ENCODE data around the gene B3GNT2. TPM values are rescaled to one million over a fixed set of nuclear protein-coding genes. Genes with fewer than 3 reads are reported as not detected.

The B3GNT2 gene
- total RNA-seq, 1 donor from 2014 or later: 23.8 TPM

DNA sequence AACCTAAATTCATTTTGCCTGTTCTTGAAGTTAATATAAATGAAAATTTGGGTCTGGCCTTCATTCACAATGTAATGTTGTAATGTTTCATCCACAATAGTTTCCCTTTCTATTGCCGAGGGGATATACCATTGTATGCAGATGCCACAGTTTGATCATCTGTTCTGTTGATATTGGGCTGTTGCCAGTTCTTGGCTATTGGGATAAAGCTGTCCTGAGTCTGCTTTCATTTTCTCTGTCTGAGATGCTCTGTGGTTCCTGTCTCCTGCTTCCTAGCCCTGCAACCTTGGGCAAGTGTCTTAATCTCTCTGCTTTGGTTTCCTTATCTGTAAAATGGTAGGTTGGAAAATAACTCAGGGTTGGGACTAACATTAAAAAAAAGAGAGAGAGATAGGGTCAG is 25.2 kb downstream of the B3GNT2 start:
- DNase-seq (ENCODE audit: low read depth) (peak; percentile 27), FAIRE-seq (no peak)
- H4K20me1 ChIP-seq (ENCODE audit: insufficient read depth, low read length): peaks cover 20% of the 10 kb centered on the region
- H3K79me2 ChIP-seq (ENCODE audit: insufficient read depth, low read length): peaks cover 38% of the 10 kb centered on the region
- no peak overlapping the region for H3K9ac ChIP-seq (ENCODE audit: low read length)
- no peak overlapping the region for H3K27ac ChIP-seq (ENCODE audit: low read depth, low read length)
- H3K27me3 ChIP-seq (ENCODE audit: insufficient read depth, low read length): no peaks in the 10 kb centered on the region
- TF ChIP-seq, protein P1, sequence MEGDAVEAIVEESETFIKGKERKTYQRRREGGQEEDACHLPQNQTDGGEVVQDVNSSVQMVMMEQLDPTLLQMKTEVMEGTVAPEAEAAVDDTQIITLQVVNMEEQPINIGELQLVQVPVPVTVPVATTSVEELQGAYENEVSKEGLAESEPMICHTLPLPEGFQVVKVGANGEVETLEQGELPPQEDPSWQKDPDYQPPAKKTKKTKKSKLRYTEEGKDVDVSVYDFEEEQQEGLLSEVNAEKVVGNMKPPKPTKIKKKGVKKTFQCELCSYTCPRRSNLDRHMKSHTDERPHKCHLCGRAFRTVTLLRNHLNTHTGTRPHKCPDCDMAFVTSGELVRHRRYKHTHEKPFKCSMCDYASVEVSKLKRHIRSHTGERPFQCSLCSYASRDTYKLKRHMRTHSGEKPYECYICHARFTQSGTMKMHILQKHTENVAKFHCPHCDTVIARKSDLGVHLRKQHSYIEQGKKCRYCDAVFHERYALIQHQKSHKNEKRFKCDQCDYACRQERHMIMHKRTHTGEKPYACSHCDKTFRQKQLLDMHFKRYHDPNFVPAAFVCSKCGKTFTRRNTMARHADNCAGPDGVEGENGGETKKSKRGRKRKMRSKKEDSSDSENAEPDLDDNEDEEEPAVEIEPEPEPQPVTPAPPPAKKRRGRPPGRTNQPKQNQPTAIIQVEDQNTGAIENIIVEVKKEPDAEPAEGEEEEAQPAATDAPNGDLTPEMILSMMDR (IDR thresholded peaks at IDR 0.05; ENCODE audit: insufficient read depth, low read depth, low read length): no peak
- TF ChIP-seq EZH2 (IDR thresholded peaks at IDR 0.05; ENCODE audit: insufficient read depth, low read length): no peak
- peaks cover 9% of the 10 kb centered on the region for H3K4me1 ChIP-seq (ENCODE audit: insufficient read depth, low read length)
- H3K4me3 Mint-ChIP-seq (ENCODE audit: unreplicated experiment): peak overlapping the region; percentile 5
- H3K27me3 Mint-ChIP-seq (ENCODE audit: low read depth, unreplicated experiment): no peaks in the 10 kb centered on the region
- H3K27ac Mint-ChIP-seq (ENCODE audit: unreplicated experiment): no peak overlapping the region
- no peak overlapping the region for H3K4me2 ChIP-seq (ENCODE audit: low read length)
- no peaks in the 10 kb centered on the region for H3K9me3 ChIP-seq (ENCODE audit: insufficient read depth, low read depth, low read length)
- no peaks in the 10 kb centered on the region for H3K36me3 ChIP-seq (ENCODE audit: insufficient read depth, low read length)
- peaks cover 8% of the 10 kb centered on the region for H3K9me3 Mint-ChIP-seq (ENCODE audit: unreplicated experiment)
- H3K4me1 Mint-ChIP-seq (ENCODE audit: low read depth, unreplicated experiment): peaks cover 35% of the 10 kb centered on the region
- H2AFZ ChIP-seq (ENCODE audit: low read depth, low read length): no peak overlapping the region
- H3K36me3 Mint-ChIP-seq (ENCODE audit: low read depth, unreplicated experiment): peaks cover 28% of the 10 kb centered on the region
- H3K4me3 ChIP-seq (ENCODE audit: insufficient read depth, low read depth, low read length): no peak overlapping the region

DNA sequence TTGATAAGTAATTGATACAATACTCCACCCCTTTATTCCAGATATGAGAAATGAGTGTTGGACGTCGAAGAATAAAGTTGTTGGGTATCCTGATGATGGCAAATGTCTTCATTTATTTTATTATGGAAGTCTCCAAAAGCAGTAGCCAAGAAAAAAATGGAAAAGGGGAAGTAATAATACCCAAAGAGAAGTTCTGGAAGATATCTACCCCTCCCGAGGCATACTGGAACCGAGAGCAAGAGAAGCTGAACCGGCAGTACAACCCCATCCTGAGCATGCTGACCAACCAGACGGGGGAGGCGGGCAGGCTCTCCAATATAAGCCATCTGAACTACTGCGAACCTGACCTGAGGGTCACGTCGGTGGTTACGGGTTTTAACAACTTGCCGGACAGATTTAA is 26.3 kb downstream of the B3GNT2 start:
- Mint-ChIP-seq H3K4me1 (ENCODE audit: low read depth, unreplicated experiment) (peaks cover 25% of the 10 kb centered on the region), H3K4me3 (ENCODE audit: unreplicated experiment) (no peak overlapping the region), H3K27ac (ENCODE audit: unreplicated experiment) (no peak overlapping the region), H3K27me3 (ENCODE audit: low read depth, unreplicated experiment) (no peaks in the 10 kb centered on the region), H3K9me3 (ENCODE audit: unreplicated experiment) (peaks cover 8% of the 10 kb centered on the region), H3K36me3 (ENCODE audit: low read depth, unreplicated experiment) (peaks cover 28% of the 10 kb centered on the region)
- Histone ChIP-seq H3K9ac (ENCODE audit: low read length) (no peak overlapping the region), H3K4me1 (ENCODE audit: insufficient read depth, low read length) (peaks cover 4% of the 10 kb centered on the region), H3K27me3 (ENCODE audit: insufficient read depth, low read length) (no peaks in the 10 kb centered on the region), H3K27ac (ENCODE audit: low read depth, low read length) (no peak overlapping the region), H2AFZ (ENCODE audit: low read depth, low read length) (no peak overlapping the region), H4K20me1 (ENCODE audit: insufficient read depth, low read length) (peaks cover 13% of the 10 kb centered on the region), H3K4me3 (ENCODE audit: insufficient read depth, low read depth, low read length) (no peak overlapping the region), H3K4me2 (ENCODE audit: low read length) (no peak overlapping the region), H3K79me2 (ENCODE audit: insufficient read depth, low read length) (peaks cover 35% of the 10 kb centered on the region), H3K36me3 (ENCODE audit: insufficient read depth, low read length) (no peaks in the 10 kb centered on the region), H3K9me3 (ENCODE audit: insufficient read depth, low read depth, low read length) (no peaks in the 10 kb centered on the region)
- no peak for FAIRE-seq
- TF ChIP-seq, protein P1 (IDR thresholded peaks at IDR 0.05; ENCODE audit: insufficient read depth, low read depth, low read length): no peak
- no peak for TF ChIP-seq EZH2 (IDR thresholded peaks at IDR 0.05; ENCODE audit: insufficient read depth, low read length)
- no peak for DNase-seq (ENCODE audit: low read depth)

DNA sequence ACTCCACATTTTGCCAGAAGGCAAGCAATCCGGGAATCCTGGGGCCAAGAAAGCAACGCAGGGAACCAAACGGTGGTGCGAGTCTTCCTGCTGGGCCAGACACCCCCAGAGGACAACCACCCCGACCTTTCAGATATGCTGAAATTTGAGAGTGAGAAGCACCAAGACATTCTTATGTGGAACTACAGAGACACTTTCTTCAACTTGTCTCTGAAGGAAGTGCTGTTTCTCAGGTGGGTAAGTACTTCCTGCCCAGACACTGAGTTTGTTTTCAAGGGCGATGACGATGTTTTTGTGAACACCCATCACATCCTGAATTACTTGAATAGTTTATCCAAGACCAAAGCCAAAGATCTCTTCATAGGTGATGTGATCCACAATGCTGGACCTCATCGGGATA is 26.8 kb downstream of the B3GNT2 start:
- Mint-ChIP-seq H3K4me3 (ENCODE audit: unreplicated experiment) (no peak overlapping the region), H3K4me1 (ENCODE audit: low read depth, unreplicated experiment) (peaks cover 20% of the 10 kb centered on the region), H3K36me3 (ENCODE audit: low read depth, unreplicated experiment) (peaks cover 31% of the 10 kb centered on the region), H3K27me3 (ENCODE audit: low read depth, unreplicated experiment) (no peaks in the 10 kb centered on the region), H3K27ac (ENCODE audit: unreplicated experiment) (no peak overlapping the region), H3K9me3 (ENCODE audit: unreplicated experiment) (peaks cover 8% of the 10 kb centered on the region)
- H3K4me1 ChIP-seq (ENCODE audit: insufficient read depth, low read length): no peaks in the 10 kb centered on the region
- H2AFZ ChIP-seq (ENCODE audit: low read depth, low read length): no peak overlapping the region
- no peak overlapping the region for H3K4me3 ChIP-seq (ENCODE audit: insufficient read depth, low read depth, low read length)
- H3K27me3 ChIP-seq (ENCODE audit: insufficient read depth, low read length): no peaks in the 10 kb centered on the region
- no peak overlapping the region for H3K4me2 ChIP-seq (ENCODE audit: low read length)
- peaks cover 10% of the 10 kb centered on the region for H4K20me1 ChIP-seq (ENCODE audit: insufficient read depth, low read length)
- peaks cover 30% of the 10 kb centered on the region for H3K79me2 ChIP-seq (ENCODE audit: insufficient read depth, low read length)
- DNase-seq (ENCODE audit: low read depth): no peak
- no peaks in the 10 kb centered on the region for H3K9me3 ChIP-seq (ENCODE audit: insufficient read depth, low read depth, low read length)
- TF ChIP-seq EZH2 (IDR thresholded peaks at IDR 0.05; ENCODE audit: insufficient read depth, low read length): no peak
- TF ChIP-seq, protein P1 (IDR thresholded peaks at IDR 0.05; ENCODE audit: insufficient read depth, low read depth, low read length): no peak
- no peak overlapping the region for H3K27ac ChIP-seq (ENCODE audit: low read depth, low read length)
- no peak for FAIRE-seq
- H3K36me3 ChIP-seq (ENCODE audit: insufficient read depth, low read length): no peaks in the 10 kb centered on the region
- no peak overlapping the region for H3K9ac ChIP-seq (ENCODE audit: low read length)
